Heart left ventricle (tissue), 16 donors: Measurements from ENCODE around the gene GOT1. TPM values are rescaled to one million over a fixed set of nuclear protein-coding genes. Genes with fewer than 3 reads are reported as not detected.

Experiments used
- ATAC-seq, 4 donors: fragments of 200-7000 bp; cut with Tn5 transposase; one replicate each; pipeline ENCODE4 v1.9.1; 2020 to 2022; ENCODE audit warnings: moderate library complexity in 4 of 4, mild to moderate bottlenecking in 3 of 4, moderate number of reproducible peaks in 1 of 4
- DNase-seq, 5 donors: peaks; one replicate each; pipeline ENCODE4 v3.0.0-alpha.2; 2020
- H3K27ac ChIP-seq, 12 donors: fragments of 200-600 bp; sonication (generic) in 4 of 12; one replicate each; pipeline versions ENCODE4 v1.5.0 to v1.8.0; 2016 to 2022; ENCODE audit warnings: mild to moderate bottlenecking in 2 of 12
- H3K27me3 ChIP-seq, 9 donors: fragments of 200-600 bp; sonication (generic) in 2 of 9; one replicate each; pipeline versions ENCODE4 v1.5.1 to v1.8.0; 2016 to 2022; ENCODE audit warnings: mild to moderate bottlenecking in 3 of 9
- H3K36me3 ChIP-seq, 9 donors: fragments of 200-600 bp; sonication (generic) in 2 of 9; one replicate each; pipeline versions ENCODE4 v1.5.0 to v1.8.0; 2018 to 2022; ENCODE audit warnings: mild to moderate bottlenecking in 2 of 9
- H3K4me1 ChIP-seq, 12 donors: fragments of 200-600 bp; sonication (generic) in 4 of 12; one replicate each; pipeline versions ENCODE4 v1.5.0 to v1.8.0; 2016 to 2022; ENCODE audit warnings: mild to moderate bottlenecking in 3 of 12
- H3K4me3 ChIP-seq, 12 donors: fragments of 200-600 bp; sonication (generic) in 4 of 12; one replicate each; pipeline versions ENCODE4 v1.5.0 to v1.8.0; 2017 to 2022; ENCODE audit warnings: mild to moderate bottlenecking in 9 of 12, moderate library complexity in 4 of 12
- H3K9me3 ChIP-seq, 12 donors: fragments of 200-600 bp; sonication (generic) in 4 of 12; one replicate each; pipeline versions ENCODE4 v1.5.0 to v1.8.0; 2016 to 2022; ENCODE audit warnings: mild to moderate bottlenecking in 1 of 12
- CTCF ChIP-seq, 12 donors: fragments of 200-600 bp; sonication (generic) in 4 of 12; IDR thresholded peaks; one replicate each; pipeline versions ENCODE4 v1.5.0 to v1.8.0; 2018 to 2022; ENCODE audit warnings: antibody characterized with exemption in 12 of 12, mild to moderate bottlenecking in 5 of 12
- POLR2A ChIP-seq, 2 donors: fragments of 450-650 bp; IDR thresholded peaks; one replicate each; pipeline ENCODE4 v1.6.1; 2017; ENCODE audit warnings: antibody characterized with exemption in 2 of 2, mild to moderate bottlenecking in 2 of 2, moderate library complexity in 2 of 2
- WGBS, 4 donors: extraction: QIAGEN DNeasy Blood & Tissue Kit in 2 of 4; methylation state at CpG; one replicate each; pipeline versions ENCODE4 v1.1.5 to v1.1.7; 2013 to 2018; 5-methylcytosine and 5-hydroxymethylcytosine counted together
- intact Hi-C, 10 donors: fragments of 100-400 bp; cut with DNase I; formaldehyde crosslinking; loops; one replicate each; pipeline versions ENCODE4 v1.11.1 to v1.14.2; 2022
- polyA plus RNA-seq, 2 donors: library from polyadenylated mRNA; stranded (reverse); fragments of 200-250 nt; gene quantifications; one replicate each; pipeline ENCODE4 v1.2.3, GENCODE V29; 2013
- total RNA-seq, 9 donors: library from RNA; depleted of rRNA in 2 of 9; stranded (reverse); fragments of >200 nt in 2 of 9; fragmentation: NEBNext Ultra II Directional in 3 of 9; extraction: Animal tissue kit (Norgen Biotek cat#: 25700) in 3 of 9; gene quantifications; one replicate each; pipeline versions ENCODE4 v1.1.0 to v1.2.4, GENCODE V29; 2016 to 2023
- donor health status: ischemic (EF 13 %, LVEDD 7.1; RV severe dilation, severe dysfunction).
- donor health status: healthy with polysubstance abuse.
- donor health status: DM: no; HTN: yes; CAD: no.
- donor health status: DM: no; HTN: no; CAD: no.
- donor health status: ischemic (EF 25% LVEDD 6.9; RV normal size, moderate dysfunction).
- donor health status: ischemic (EF 25% LVEDD 5.7; RV mildly dilated, moderate dysfunction).
- donor health status: healthy.
- donor health status: DM: yes; HTN: yes; CAD: no.
- donor health status: ischemic (EF 35%, LVEDD 5.7; RV mildly dilated, moderate dysfunction).
- donor health status: nonischemic (EF 11% LVEDD 7.7; RV severe dilation, severe dysfunction).
- donor health status: DM: yes; HTN: yes; CAD: no.
- donor health status: PGD.
- donor health status: ischemic (EF 29% LVEDD 5.4; RV normal size, mild dysfunction).
- donor health status: nonischemic (EF 23%, LVEDD 6.1; RV moderate dilation, normal function).

Gene GOT1
- total and polyA plus RNA-seq, 11 donors: 259 to 815 (median 505) TPM

DNA sequence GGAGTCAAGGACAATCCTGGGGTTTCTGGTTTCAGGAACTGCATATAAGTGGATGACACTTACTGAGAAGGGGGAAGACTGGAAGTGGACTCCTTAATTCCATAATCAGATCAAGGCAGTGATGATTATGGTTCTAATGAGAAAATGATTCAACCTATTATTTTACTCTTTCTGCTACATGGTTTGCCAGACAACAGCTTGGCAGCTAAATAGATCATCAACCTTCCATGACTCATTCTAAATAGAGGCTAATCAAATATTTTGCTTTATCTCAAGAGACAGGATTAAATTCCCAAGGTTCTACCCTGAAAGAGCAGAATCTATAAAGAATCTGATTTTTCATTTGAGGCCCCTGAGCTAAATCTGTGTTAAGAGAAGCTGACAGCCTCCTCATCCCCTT lies 55.0 kb downstream of the GOT1 start:
- Histone ChIP-seq H3K4me1 (no peaks in the 10 kb centered on the region), H3K27me3 (peaks cover 0 to 12% (median 0%) of the 10 kb centered on the region in 9 donors), H3K9me3 (no peaks in the 10 kb centered on the region), H3K27ac (no peak overlapping the region), H3K4me3 (no peak overlapping the region), H3K36me3 (no peaks in the 10 kb centered on the region)
- DNase-seq: no peak
- intact Hi-C loops: loop anchor here in 2 of 10 donors (10.0 kb wide), 1 partner anchor 911 kb away; no protein-coding TSS in a partner anchor
- TF ChIP-seq CTCF (IDR thresholded peaks at IDR 0.05) (no peak), POLR2A (IDR thresholded peaks at IDR 0.05) (no peak)
- ATAC-seq: no peak

DNA sequence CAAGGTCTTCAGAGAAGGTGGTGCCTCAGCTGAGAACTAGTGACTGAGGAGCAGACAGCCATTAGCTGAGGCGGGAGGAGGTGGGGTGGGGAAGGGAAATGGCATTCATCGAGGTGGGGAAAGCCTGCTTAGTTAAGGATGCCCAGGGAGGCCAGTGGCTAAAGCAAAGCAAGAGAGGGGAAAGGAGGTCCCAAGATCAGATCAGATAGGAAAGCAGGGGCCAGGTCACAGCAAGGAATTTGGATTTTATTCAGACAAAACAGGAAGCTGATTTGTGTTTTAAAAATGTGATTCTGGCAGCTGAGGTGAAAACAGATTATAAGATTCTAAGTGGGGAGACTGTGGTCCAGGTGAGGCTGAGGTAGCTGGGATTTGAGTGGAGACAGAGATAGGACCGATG lies 55.5 kb downstream of the GOT1 start:
- Histone ChIP-seq H3K9me3 (no peaks in the 10 kb centered on the region), H3K4me1 (no peaks in the 10 kb centered on the region), H3K27ac (no peak overlapping the region), H3K27me3 (peaks cover 0 to 17% (median 0%) of the 10 kb centered on the region in 9 donors), H3K4me3 (no peak overlapping the region), H3K36me3 (no peaks in the 10 kb centered on the region)
- 52 to 67% (median 66%) methylated on average over 3 of the region's 3 CpGs for WGBS, 4 donors
- DNase-seq (no peak), ATAC-seq (no peak)
- intact Hi-C loops: loop anchor here in 2 of 10 donors (10.0 kb wide), 1 partner anchor 910 kb away; no protein-coding TSS in a partner anchor
- TF ChIP-seq POLR2A (IDR thresholded peaks at IDR 0.05) (no peak), CTCF (IDR thresholded peaks at IDR 0.05) (no peak)

DNA sequence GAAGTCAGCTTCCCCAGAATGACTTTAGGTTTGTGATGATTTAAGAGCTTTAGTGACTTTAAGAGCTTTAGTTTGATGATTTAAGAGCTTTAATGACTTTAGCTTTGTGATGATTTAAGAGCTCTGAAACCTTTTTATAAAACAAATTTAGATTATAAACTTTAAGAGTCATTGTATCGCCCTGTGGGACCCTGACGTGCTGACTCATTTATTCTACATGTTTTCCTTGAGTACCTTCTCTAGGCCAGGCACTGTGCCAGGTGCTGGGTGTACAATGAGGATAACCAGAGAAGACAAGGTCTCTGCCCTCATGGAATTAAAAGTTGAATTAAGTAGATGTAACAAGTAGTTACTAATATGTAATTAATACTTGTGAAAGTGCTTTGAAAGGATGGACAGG lies 55.9 kb downstream of the GOT1 start:
- H3K27me3 ChIP-seq: peaks cover 0 to 19% (median 0%) of the 10 kb centered on the region in 9 donors
- TF ChIP-seq POLR2A (IDR thresholded peaks at IDR 0.05) (no peak), CTCF (IDR thresholded peaks at IDR 0.05) (no peak)
- intact Hi-C loops: loop anchor here in 2 of 10 donors (10.0 kb wide), 1 partner anchor 910 kb away; no protein-coding TSS in a partner anchor
- no peak overlapping the region for H3K4me3 ChIP-seq
- no peaks in the 10 kb centered on the region for H3K36me3 ChIP-seq
- ATAC-seq: no peak
- DNase-seq: no peak
- WGBS, 4 donors: 44 to 61% (median 58%) methylated on average over 2 of the region's 2 CpGs
- H3K9me3 ChIP-seq: no peaks in the 10 kb centered on the region
- H3K4me1 ChIP-seq: no peaks in the 10 kb centered on the region
- no peak overlapping the region for H3K27ac ChIP-seq

DNA sequence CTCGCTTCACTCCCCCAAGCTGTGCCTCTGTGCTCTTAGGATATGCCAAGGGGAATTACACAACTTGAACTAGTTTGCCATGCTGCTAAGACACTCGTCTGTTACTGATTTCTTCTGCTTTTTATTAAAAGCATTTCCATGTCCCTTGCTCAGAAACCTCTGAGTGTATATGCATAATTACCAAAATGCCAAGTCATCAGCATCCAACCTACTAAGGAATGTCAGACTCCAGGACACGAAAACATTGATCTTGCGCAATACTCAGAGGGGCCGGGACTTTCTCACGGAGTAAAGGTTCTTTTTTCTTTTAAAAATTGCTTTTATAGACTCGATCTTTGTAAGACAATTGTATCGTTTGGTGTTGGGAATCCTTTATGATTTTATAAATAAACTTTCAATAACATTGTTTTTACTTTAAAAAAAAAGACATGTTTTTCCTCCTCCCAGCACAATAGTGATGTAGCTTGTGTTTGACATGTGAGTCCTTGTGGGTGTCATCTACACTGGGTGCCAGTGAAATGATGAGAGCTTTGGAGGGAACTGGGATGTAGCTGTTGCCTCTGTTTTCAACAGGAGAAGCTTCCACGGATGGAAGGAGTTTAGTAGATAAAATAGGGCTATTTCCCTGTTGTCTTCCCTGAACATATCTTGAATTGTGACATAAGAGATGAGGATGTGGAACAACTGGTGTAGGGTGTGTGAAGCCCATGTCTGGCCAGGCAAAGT lies 57.7 kb downstream of the GOT1 start:
- DNase-seq: no peak
- no peak for ATAC-seq
- peaks cover 0 to 19% (median 0%) of the 10 kb centered on the region in 9 donors for H3K27me3 ChIP-seq
- no peaks in the 10 kb centered on the region for H3K4me1 ChIP-seq
- TF ChIP-seq CTCF (IDR thresholded peaks at IDR 0.05): no peak
- TF ChIP-seq POLR2A (IDR thresholded peaks at IDR 0.05): no peak
- no peak overlapping the region for H3K27ac ChIP-seq
- H3K4me3 ChIP-seq: no peak overlapping the region
- WGBS, 4 donors: 65 to 69% (median 67%) methylated on average over 9 of the region's 9 CpGs
- H3K9me3 ChIP-seq: no peaks in the 10 kb centered on the region
- intact Hi-C loops: loop anchor here in 2 of 10 donors (10.0 kb wide), 1 partner anchor 908 kb away; no protein-coding TSS in a partner anchor
- no peaks in the 10 kb centered on the region for H3K36me3 ChIP-seq
